ENCODE measurements around the gene TMEM214.

Gene TMEM214

GRCh38 chr2:27033253-27033852, 588 bp downstream of the TMEM214 start:
- TF ChIP-seq, protein P1, sequence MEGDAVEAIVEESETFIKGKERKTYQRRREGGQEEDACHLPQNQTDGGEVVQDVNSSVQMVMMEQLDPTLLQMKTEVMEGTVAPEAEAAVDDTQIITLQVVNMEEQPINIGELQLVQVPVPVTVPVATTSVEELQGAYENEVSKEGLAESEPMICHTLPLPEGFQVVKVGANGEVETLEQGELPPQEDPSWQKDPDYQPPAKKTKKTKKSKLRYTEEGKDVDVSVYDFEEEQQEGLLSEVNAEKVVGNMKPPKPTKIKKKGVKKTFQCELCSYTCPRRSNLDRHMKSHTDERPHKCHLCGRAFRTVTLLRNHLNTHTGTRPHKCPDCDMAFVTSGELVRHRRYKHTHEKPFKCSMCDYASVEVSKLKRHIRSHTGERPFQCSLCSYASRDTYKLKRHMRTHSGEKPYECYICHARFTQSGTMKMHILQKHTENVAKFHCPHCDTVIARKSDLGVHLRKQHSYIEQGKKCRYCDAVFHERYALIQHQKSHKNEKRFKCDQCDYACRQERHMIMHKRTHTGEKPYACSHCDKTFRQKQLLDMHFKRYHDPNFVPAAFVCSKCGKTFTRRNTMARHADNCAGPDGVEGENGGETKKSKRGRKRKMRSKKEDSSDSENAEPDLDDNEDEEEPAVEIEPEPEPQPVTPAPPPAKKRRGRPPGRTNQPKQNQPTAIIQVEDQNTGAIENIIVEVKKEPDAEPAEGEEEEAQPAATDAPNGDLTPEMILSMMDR (IDR thresholded peaks at IDR 0.05), result no peak

- TF ChIP-seq, protein P1 (IDR thresholded peaks at IDR 0.05), result no peak
Measured at GRCh38 chr2:27038012-27038411, 5.2 kb downstream of the TMEM214 start.

GRCh38 chr2:27038631-27039339, 6.0 kb downstream of the TMEM214 start:
- TF ChIP-seq, protein P1 (IDR thresholded peaks at IDR 0.05), result no peak

DNA sequence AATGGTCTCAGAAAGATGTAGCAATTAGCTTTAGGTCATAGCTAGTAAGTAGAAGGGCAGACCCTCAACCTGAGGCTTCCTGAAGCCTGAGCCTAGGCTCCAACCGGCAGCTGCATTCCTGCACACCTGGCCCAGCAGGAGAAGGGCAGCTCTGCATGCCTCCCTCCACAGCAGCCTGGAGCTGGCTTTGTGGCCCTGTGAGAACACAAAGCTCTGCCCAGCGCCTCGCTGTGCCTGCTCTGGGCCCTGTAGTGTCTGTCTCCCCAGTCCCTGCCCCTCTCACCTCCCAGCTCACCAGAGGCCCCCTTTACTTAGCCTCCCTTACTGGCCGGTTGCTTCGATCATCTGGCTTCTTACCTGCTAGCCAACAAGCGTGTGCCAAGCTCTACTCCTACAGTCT, 6.7 kb downstream of the TMEM214 start:
- TF ChIP-seq, protein P1 (IDR thresholded peaks at IDR 0.05), result no peak

DNA sequence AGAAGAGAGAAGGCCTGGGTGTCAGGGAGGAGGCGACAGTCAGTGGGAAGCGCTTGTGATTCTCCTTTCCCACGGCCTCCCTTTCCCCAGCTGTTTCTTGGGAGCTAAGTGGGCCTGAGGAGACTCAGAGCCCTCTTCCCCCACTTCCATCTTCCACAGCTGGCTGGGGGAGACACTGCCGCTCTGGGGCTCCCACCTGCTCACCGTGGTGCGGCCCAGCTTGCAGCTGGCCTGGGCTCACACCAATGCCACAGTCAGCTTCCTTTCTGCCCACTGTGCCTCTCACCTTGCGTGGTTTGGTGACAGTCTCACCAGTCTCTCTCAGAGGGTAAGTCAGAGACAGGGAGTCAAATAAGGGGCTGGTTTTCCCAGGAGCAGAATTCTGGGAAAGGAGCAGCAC, 7.1 kb downstream of the TMEM214 start:
- TF ChIP-seq, protein P1 (IDR thresholded peaks at IDR 0.05), result no peak

GRCh38 chr2:27040282-27040681, 7.5 kb downstream of the TMEM214 start:
- TF ChIP-seq, protein P1 (IDR thresholded peaks at IDR 0.05), result no peak

DNA sequence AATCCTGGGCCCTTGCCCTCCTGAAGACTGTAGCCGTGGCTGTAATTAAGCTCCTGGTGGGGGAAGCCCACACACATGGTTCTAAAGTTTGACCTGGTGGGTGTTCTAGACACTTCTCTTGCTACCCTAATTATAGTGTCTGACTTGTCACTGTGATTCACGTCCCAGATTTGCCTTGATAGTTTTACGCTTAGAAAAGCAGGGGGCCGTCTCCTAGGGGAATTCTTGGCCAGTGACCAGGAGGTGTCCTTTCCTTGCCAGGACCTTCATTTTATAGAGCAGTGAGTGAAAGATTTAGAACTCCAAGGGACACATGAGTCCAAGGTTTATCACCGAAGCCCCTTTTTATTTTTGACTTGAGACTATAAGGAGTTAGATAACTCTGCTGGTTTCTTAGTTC, 9.0 kb downstream of the TMEM214 start:
- TF ChIP-seq, protein P1 (IDR thresholded peaks at IDR 0.05), result no peak
